IMR-90 (cell line): ENCODE results near the gene MEOX2. TPM values are rescaled to one million over a fixed set of nuclear protein-coding genes. Genes with fewer than 3 reads are reported as not detected.

Experiments
- ATAC-seq: fragments of 200-7000 bp; cut with Tn5 transposase; 2 replicates; pipeline ENCODE4 v1.9.1; 2020; ENCODE audit warnings: low read depth, mild to moderate bottlenecking, moderate library complexity
- BruUV-seq: library from RNA; stranded (reverse); fragments of 400-500 nt; replicated peaks from 2 replicates; lab custom pipeline; 2021; lab: Mats Ljungman, UMichigan
- CTCF ChIA-PET: fragments of 300-600 bp; formaldehyde crosslinking; extraction: SDS; loops from one replicate; lab custom pipeline; 2021; ENCODE audit warnings: antibody characterized with exemption; lab: Yijun Ruan, JAX
- POLR2A ChIA-PET: fragments of 300-600 bp; sonication (Branson Sonifier 250); formaldehyde crosslinking; loops from one replicate; lab custom pipeline; 2022; ENCODE audit warnings: antibody characterized with exemption; ENCODE audit not compliant: unreplicated experiment; lab: Charles Lee
- DNase-seq: peaks from one replicate; pipeline ENCODE4 v3.0.0; 2013
- H2AFZ ChIP-seq: replicated peaks from 2 replicates; pipeline ENCODE3; 2013; ENCODE audit warnings: low read length, mild to moderate bottlenecking; ENCODE audit not compliant: poor library complexity
- H2AK5ac ChIP-seq: 2 replicates; pipeline ENCODE4 v1.6.1; 2013; ENCODE audit warnings: low read depth, low read length, inconsistent platforms
- H2AK9ac ChIP-seq: replicated peaks from 2 replicates; pipeline ENCODE3; 2013; ENCODE audit warnings: mild to moderate bottlenecking, low read depth, low read length, moderate library complexity; ENCODE audit not compliant: poor library complexity
- H2BK120ac ChIP-seq: 2 replicates; pipeline ENCODE4 v1.6.1; 2013; ENCODE audit warnings: low read depth, low read length, inconsistent platforms
- H2BK15ac ChIP-seq: 3 replicates; pipeline ENCODE4 v1.6.1; 2013; ENCODE audit warnings: low read depth, low read length, inconsistent platforms
- H2BK20ac ChIP-seq: 2 replicates; pipeline ENCODE4 v1.6.1; 2013; ENCODE audit warnings: low read depth, mild to moderate bottlenecking, inconsistent platforms, low read length, moderate library complexity
- H2BK5ac ChIP-seq: 2 replicates; pipeline ENCODE4 v1.6.1; 2013; ENCODE audit warnings: mild to moderate bottlenecking, low read depth, low read length, inconsistent platforms; ENCODE audit not compliant: poor library complexity, severe bottlenecking
- H3K14ac ChIP-seq: replicated peaks from 2 replicates; pipeline ENCODE4 v1.6.1; 2013; ENCODE audit warnings: low read depth, low read length, inconsistent platforms
- H3K18ac ChIP-seq: 2 replicates; pipeline ENCODE4 v1.6.1; 2013; ENCODE audit warnings: low read depth, low read length, control low read depth
- H3K23ac ChIP-seq: 2 replicates; pipeline ENCODE4 v1.6.1; 2013; ENCODE audit warnings: low read depth, low read length, inconsistent platforms
- H3K27ac ChIP-seq: 2 replicates; pipeline ENCODE4 v1.5.1; 2013; ENCODE audit warnings: mild to moderate bottlenecking, control low read depth, low read length; ENCODE audit not compliant: insufficient read depth
- H3K27me3 ChIP-seq: 2 replicates; pipeline ENCODE4 v1.6.1; 2013; ENCODE audit warnings: low read length; ENCODE audit not compliant: control insufficient read depth, insufficient read depth
- H3K36me3 ChIP-seq: 2 replicates; pipeline ENCODE4 v1.6.1; 2013; ENCODE audit warnings: low read length, mixed read lengths; ENCODE audit not compliant: control insufficient read depth, insufficient read depth
- H3K4ac ChIP-seq: 2 replicates; pipeline ENCODE4 v1.6.1; 2013; ENCODE audit warnings: low read depth, low read length, inconsistent platforms
- H3K4me1 ChIP-seq: 2 replicates; pipeline ENCODE4 v1.6.1; 2013; ENCODE audit warnings: low read length, mixed read lengths; ENCODE audit not compliant: control insufficient read depth, insufficient read depth
- H3K4me2 ChIP-seq: 2 replicates; pipeline ENCODE4 v1.6.1; 2013; ENCODE audit warnings: low read depth, mild to moderate bottlenecking, control low read depth, low read length, moderate library complexity
- H3K4me3 ChIP-seq: 2 replicates; pipeline ENCODE4 v1.5.1; 2013; ENCODE audit warnings: low read depth, mild to moderate bottlenecking, control low read depth, low read length, moderate library complexity; ENCODE audit not compliant: insufficient read depth
- H3K56ac ChIP-seq: 2 replicates; pipeline ENCODE4 v1.6.1; 2013; ENCODE audit warnings: low read length, inconsistent platforms; ENCODE audit not compliant: insufficient read depth; ENCODE audit errors: extremely low read depth
- H3K79me1 ChIP-seq, 2 experiments: 2 replicates each; pipeline ENCODE4 v1.6.1; 2013; ENCODE audit warnings: low read length in 2 of 2, inconsistent platforms in 1 of 2, low read depth in 1 of 2
- H3K9ac ChIP-seq: 2 replicates; pipeline ENCODE4 v1.6.1; 2013; ENCODE audit warnings: low read depth, low read length, control low read depth
- H3K9me1 ChIP-seq: 2 replicates; pipeline ENCODE4 v1.6.1; 2013; ENCODE audit warnings: low read length, inconsistent platforms; ENCODE audit not compliant: insufficient read depth
- H3K9me3 ChIP-seq: 2 replicates; pipeline ENCODE4 v1.6.1; 2013; ENCODE audit warnings: low read length; ENCODE audit not compliant: control insufficient read depth, insufficient read depth
- H4K20me1 ChIP-seq: 2 replicates; pipeline ENCODE4 v1.6.1; 2013; ENCODE audit warnings: low read length, inconsistent platforms; ENCODE audit not compliant: insufficient read depth
- H4K5ac ChIP-seq: 2 replicates; pipeline ENCODE4 v1.6.1; 2013; ENCODE audit warnings: mild to moderate bottlenecking, low read depth, low read length, control low read depth
- H4K8ac ChIP-seq, 2 experiments: 2 replicates each; pipeline ENCODE4 v1.6.1; 2013; ENCODE audit warnings: low read depth in 2 of 2, low read length in 2 of 2, control low read depth in 1 of 2, inconsistent platforms in 1 of 2
- H4K91ac ChIP-seq: 2 replicates; pipeline ENCODE4 v1.6.1; 2013; ENCODE audit warnings: low read depth, low read length, inconsistent platforms; ENCODE audit not compliant: insufficient read depth
- BHLHE40 ChIP-seq: fragments of 150-350 bp; IDR thresholded peaks from 2 replicates; pipeline ENCODE4 v1.6.1; 2016; ENCODE audit warnings: mild to moderate bottlenecking, low read depth, low read length
- CEBPB ChIP-seq: IDR thresholded peaks from 2 replicates; pipeline ENCODE4 v1.6.1; 2012; ENCODE audit warnings: low read depth, low read length, improper control_type of control experiment
- CHD1 ChIP-seq: IDR thresholded peaks from 2 replicates; pipeline ENCODE4 v1.6.1; 2012; ENCODE audit warnings: low read depth, low read length, improper control_type of control experiment
- ELK1 ChIP-seq: fragments of 150-350 bp; IDR thresholded peaks from 2 replicates; pipeline ENCODE4 v1.6.1; 2016; ENCODE audit warnings: low read depth, mild to moderate bottlenecking, low read length, moderate library complexity, borderline replicate concordance
- MAZ ChIP-seq: IDR thresholded peaks from 2 replicates; pipeline ENCODE4 v1.6.1; 2012; ENCODE audit warnings: low read depth, mild to moderate bottlenecking, low read length, improper control_type of control experiment, moderate library complexity, borderline replicate concordance
- MXI1 ChIP-seq: IDR thresholded peaks from 2 replicates; pipeline ENCODE4 v1.6.1; 2012; ENCODE audit warnings: low read depth, mild to moderate bottlenecking, low read length, moderate library complexity, borderline replicate concordance
- POLR2A ChIP-seq: IDR thresholded peaks from 2 replicates; pipeline ENCODE4 v1.6.1; 2012; ENCODE audit warnings: mild to moderate bottlenecking, low read depth, low read length
- RAD21 ChIP-seq: IDR thresholded peaks from 2 replicates; pipeline ENCODE4 v1.6.1; 2012; ENCODE audit warnings: low read length, improper control_type of control experiment
- RCOR1 ChIP-seq: IDR thresholded peaks from 2 replicates; pipeline ENCODE4 v1.6.1; 2012; ENCODE audit warnings: mild to moderate bottlenecking, low read length, improper control_type of control experiment; ENCODE audit not compliant: insufficient replicate concordance
- SMC3 ChIP-seq: fragments of 150-350 bp; IDR thresholded peaks from 2 replicates; pipeline ENCODE4 v1.6.1; 2016; ENCODE audit warnings: low read depth, mild to moderate bottlenecking, antibody characterized with exemption, low read length, moderate library complexity
- USF2 ChIP-seq: fragments of 150-350 bp; IDR thresholded peaks from 2 replicates; pipeline ENCODE4 v1.6.1; 2017; ENCODE audit warnings: mild to moderate bottlenecking, antibody characterized with exemption, low read length, low read depth
- WGBS, 2 experiments: methylation state at CpG; one replicate each; pipeline versions ENCODE4 v1.1.5 to v1.1.7; 2013; ENCODE audit warnings: missing lambda C conversion rate in 2 of 2; ENCODE audit not compliant: insufficient read length in 1 of 2; ENCODE audit errors: extremely low coverage in 2 of 2; 5-methylcytosine and 5-hydroxymethylcytosine counted together
- dilution Hi-C: fragments of 300-500 bp; cut with HindIII; formaldehyde crosslinking; loops from one replicate; pipeline ENCODE4 v1.14.3; 2018; ENCODE audit warnings: low sequenced_read_pairs; ENCODE audit not compliant: unreplicated experiment
- in situ Hi-C: fragments of 300-500 bp; cut with MboI; formaldehyde crosslinking; loops from 3 replicates; pipeline ENCODE4 v1.14.3; 2019; ENCODE audit warnings: low sequenced_read_pairs, inconsistent platforms, mixed read lengths
- intact Hi-C: fragments of 100-400 bp; cut with micrococcal nuclease; formaldehyde crosslinking; loops from 2 replicates; pipeline ENCODE4 v1.10.0; 2022
- polyA plus RNA-seq, 3 experiments: library from polyadenylated mRNA; depleted of rRNA; stranded (reverse); fragments of >200 nt; gene quantifications; 2 replicates each; pipeline ENCODE4 v1.2.3, GENCODE V29; 2012; ENCODE audit warnings: low replicate concordance in 1 of 3
- total RNA-seq: library from RNA; depleted of rRNA; stranded (reverse); fragments of >200 nt; gene quantifications from 2 replicates; pipeline ENCODE4 v1.2.3, GENCODE V29; 2012

The MEOX2 gene
- total and polyA plus RNA-seq, 2 of the 4 experiments (the other 2 are of a cell fraction): under 0.01 TPM; not detected in 1

DNA sequence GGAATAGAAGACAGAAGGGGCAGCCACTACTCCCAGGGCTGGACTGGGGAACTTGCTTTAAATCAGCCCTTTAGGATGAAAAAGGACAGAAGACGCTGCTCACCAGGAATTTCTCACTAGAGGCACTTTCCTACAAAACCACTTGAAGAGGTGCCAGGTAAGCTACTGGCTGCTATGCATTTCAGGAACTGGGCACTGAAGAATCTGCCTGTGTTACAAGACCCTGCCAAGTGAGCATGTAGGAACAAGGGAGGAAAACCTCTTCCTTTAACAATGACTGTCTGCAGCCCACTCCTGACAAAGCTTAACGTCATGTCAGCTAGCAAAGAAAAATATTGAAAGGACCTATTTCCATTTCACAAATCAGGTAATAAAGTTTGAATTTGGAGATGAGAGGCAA is 118.8 kb downstream of the MEOX2 start:
- ChIA-PET POLR2A (no interaction called here), CTCF (no interaction called here)
- Histone ChIP-seq H3K9me1 (no peaks in the 10 kb centered on the region), H3K23ac (no peak overlapping the region), H3K27me3 (no peaks in the 10 kb centered on the region), H2BK20ac (no peak overlapping the region), H3K79me1 (no peaks in the 10 kb centered on the region), H3K4me1 (no peaks in the 10 kb centered on the region), H3K9ac (no peak overlapping the region), H4K91ac (no peak overlapping the region), H3K14ac (no peak overlapping the region), H3K4me2 (no peak overlapping the region), H2BK15ac (no peak overlapping the region), H4K20me1 (no peaks in the 10 kb centered on the region), H3K56ac (no peak overlapping the region), H2AK5ac (no peak overlapping the region), H2AFZ (no peak overlapping the region), H4K8ac (no peak overlapping the region), H3K4ac (no peak overlapping the region), H2BK120ac (no peak overlapping the region), H2AK9ac (no peak overlapping the region), H3K27ac (no peak overlapping the region), H3K4me3 (no peak overlapping the region), H3K18ac (no peak overlapping the region), H2BK5ac (no peak overlapping the region), H4K5ac (no peak overlapping the region), H3K9me3 (no peaks in the 10 kb centered on the region), H3K36me3 (no peaks in the 10 kb centered on the region)
- no CpG with 5 or more reads among the region's 2 CpGs for WGBS, 2 experiments
- TF ChIP-seq MXI1 (no peak), ELK1 (no peak), RAD21 (no peak), MAZ (no peak), USF2 (no peak), SMC3 (no peak), POLR2A (no peak), BHLHE40 (no peak), CEBPB (no peak), RCOR1 (no peak), CHD1 (no peak)
- ATAC-seq (no peak), DNase-seq (no peak)
- in situ Hi-C loops: no loop called here
- intact Hi-C loops: no loop called here
- dilution Hi-C loops: no loop called here
- no TSS peak for BruUV-seq
